Stimulated activated CD8-positive, alpha-beta memory T cell treated with anti-CD3 and anti-CD28 coated beads, Interleukin-12 subunit alpha, Interleukin-12 subunit beta, amount 100 ng/mL, for 24 hours (primary cell): ENCODE data around the gene PIGR.
"Not testable (repeated sequence)": the region's sequence is repeated elsewhere in the genome, so short reads cannot be mapped to it uniquely, and the experiment has no call there.

Experiments
- DNase-seq: peaks from one replicate; pipeline ENCODE4 v3.0.0-alpha.2; 2020; ENCODE audit errors: extremely low read depth

The PIGR gene

GRCh38 chr1:206933333-206933945 is 12.8 kb downstream of the PIGR start:
- peak; percentile 39 for DNase-seq

GRCh38 chr1:206932177-206932576 is 14.1 kb downstream of the PIGR start:
- no peak for DNase-seq

GRCh38 chr1:206931709-206932108 is 14.6 kb downstream of the PIGR start:
- no peak for DNase-seq

- no peak for DNase-seq
Measured at GRCh38 chr1:206930210-206930798, 16.0 kb downstream of the PIGR start.

GRCh38 chr1:206929524-206929923 is 16.7 kb downstream of the PIGR start:
- DNase-seq: no peak

- no peak for DNase-seq
Measured at GRCh38 chr1:206926286-206926685, 20.0 kb downstream of the PIGR start.

- no peak for DNase-seq
Measured at GRCh38 chr1:206925106-206925736, 21.0 kb downstream of the PIGR start.

GRCh38 chr1:206924592-206925105 is 21.6 kb downstream of the PIGR start:
- no peak for DNase-seq

GRCh38 chr1:206923961-206924557 is 22.2 kb downstream of the PIGR start:
- DNase-seq: not testable (repeated sequence)

- peak; percentile 49 for DNase-seq
Measured at GRCh38 chr1:206923009-206923960, 23.0 kb downstream of the PIGR start.

- DNase-seq: no peak
Measured at GRCh38 chr1:206922524-206922923, 23.7 kb downstream of the PIGR start.

GRCh38 chr1:206921772-206922265 is 24.4 kb downstream of the PIGR start, which contains the start of gene FCMR:
FCMR (minus strand) TSS chr1:206921941; CDS start chr1:206921854, 87 bp downstream.
- no peak for DNase-seq

- DNase-seq: no peak
Measured at GRCh38 chr1:206918076-206918475, 28.2 kb downstream of the PIGR start.

- DNase-seq: no peak
Measured at GRCh38 chr1:206916000-206916709, 30.1 kb downstream of the PIGR start.

- no peak for DNase-seq
Measured at GRCh38 chr1:206915030-206915735, 31.1 kb downstream of the PIGR start.

- DNase-seq: no peak
Measured at GRCh38 chr1:206913766-206914537, 32.3 kb downstream of the PIGR start.

GRCh38 chr1:206912445-206913095 is 33.7 kb downstream of the PIGR start:
- DNase-seq: no peak

GRCh38 chr1:206911064-206911663 is 35.1 kb downstream of the PIGR start:
- DNase-seq: no peak
